Right lobe of liver (tissue), 4 donors: ENCODE results near the gene TTLL5.

Experiments used
- CTCF ChIP-seq, 4 donors: fragments of 200-600 bp in 3 of 4; fragments of 450-650 bp in 1 of 4; IDR thresholded peaks; one replicate each; pipeline versions ENCODE4 v1.5.1 to v1.8.0; 2016 to 2022; ENCODE audit warnings: antibody characterized with exemption in 4 of 4, mild to moderate bottlenecking in 2 of 4
- POLR2A ChIP-seq: fragments of 450-650 bp; IDR thresholded peaks from one replicate; pipeline ENCODE4 v1.6.1; 2017; ENCODE audit warnings: antibody characterized with exemption, mild to moderate bottlenecking
- donor health status: DM: no; HTN: no; CAD: no.
- donor health status: DM: no; HTN: no; CAD: no.
- donor health status: DM: no; HTN: yes; CAD: no.

GRCh38 chr14:75831455-75831854 is 170.4 kb downstream of the TTLL5 start:
- TF ChIP-seq CTCF (IDR thresholded peaks at IDR 0.05) (no peak), POLR2A (no peak)
